ENCODE results near the gene NAA25.
"Not testable (repeated sequence)": the region's sequence is repeated elsewhere in the genome, so short reads cannot be mapped to it uniquely, and the experiment has no call there.

Gene NAA25

GRCh38 chr12:112007945-112008344, 100.6 kb downstream of the NAA25 start:
- DNase-seq: no peak

GRCh38 chr12:112005419-112006395, 102.9 kb downstream of the NAA25 start:
- no peak for DNase-seq

GRCh38 chr12:112004041-112004440, 104.5 kb downstream of the NAA25 start:
- DNase-seq: no peak

GRCh38 chr12:112001576-112001975, 107.0 kb downstream of the NAA25 start:
- no peak for DNase-seq

DNA sequence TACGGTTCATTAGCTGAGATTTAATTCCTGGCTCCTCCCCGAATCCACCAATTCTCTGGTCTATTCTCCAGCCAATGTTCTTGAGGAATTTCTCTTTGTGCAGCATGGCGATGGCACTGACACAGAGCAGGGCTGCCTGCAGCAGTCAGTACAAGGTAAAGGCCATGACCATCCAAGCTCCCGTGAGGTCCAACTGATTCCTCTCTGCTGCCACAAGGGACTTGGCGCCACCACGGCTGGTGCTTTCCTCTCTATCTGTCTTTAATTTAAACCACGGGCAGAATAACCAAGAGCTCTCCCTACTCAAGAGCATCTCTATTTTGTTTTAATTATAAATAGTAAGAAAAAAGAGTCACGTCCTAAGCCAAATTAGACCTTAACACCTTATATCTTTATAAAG, 107.8 kb downstream of the NAA25 start:
- DNase-seq: no peak

DNA sequence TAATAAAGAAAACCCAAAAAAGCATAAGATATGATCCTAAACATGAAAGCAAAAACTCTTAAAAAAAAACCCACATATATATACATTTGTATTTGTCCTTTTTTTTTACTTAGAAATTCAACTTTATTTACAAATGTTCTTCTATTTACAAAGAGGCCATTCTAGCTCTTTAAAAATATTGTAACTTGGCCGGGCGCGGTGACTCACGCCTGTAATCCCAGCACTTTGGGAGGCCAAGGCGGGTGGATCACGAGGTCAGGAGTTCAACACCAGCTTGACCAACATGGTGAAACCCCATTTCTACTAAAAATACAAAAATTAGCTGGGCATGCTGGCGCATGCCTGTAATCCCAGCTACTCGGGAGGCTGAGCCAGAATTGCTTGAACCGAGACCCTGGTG, 109.5 kb downstream of the NAA25 start:
- DNase-seq: not testable (repeated sequence)

DNA sequence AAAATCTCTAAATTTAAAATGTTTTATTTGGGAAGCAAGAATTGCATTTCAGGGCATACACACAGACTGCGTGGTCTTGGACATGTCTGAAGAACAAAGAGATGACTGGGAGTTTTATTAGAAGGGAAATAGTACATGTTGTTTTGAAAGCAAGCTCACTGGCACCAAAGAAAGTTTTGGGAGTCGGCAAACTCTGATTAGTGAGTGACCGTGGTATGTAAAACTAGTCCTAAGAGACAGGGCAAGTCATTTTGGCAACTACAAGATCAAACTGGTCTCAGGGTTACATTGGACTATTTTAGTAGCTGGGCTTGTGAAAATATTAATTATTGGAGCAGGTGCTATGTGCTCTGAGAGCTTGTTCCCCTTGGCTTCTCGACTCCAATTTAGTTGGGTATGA, 110.6 kb downstream of the NAA25 start:
- no peak for DNase-seq

DNA sequence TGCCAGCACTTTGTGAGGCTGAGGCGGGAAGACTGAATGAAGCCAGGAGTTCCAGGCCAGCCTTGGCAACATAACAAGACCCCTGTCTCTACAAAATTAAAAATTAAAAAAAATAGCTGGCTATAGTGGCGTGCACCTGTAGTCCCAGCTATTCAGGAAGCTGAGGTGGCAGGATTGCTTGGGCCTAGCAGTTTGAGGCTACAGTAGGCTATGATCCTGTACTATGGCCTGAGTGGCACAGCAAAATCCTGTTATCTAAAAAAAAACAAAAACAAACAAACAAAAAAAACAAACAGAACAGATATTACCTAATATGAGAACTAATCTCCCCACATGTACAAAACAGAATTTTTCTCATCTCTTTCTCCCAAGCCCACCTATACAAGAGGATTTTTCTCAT, 111.3 kb downstream of the NAA25 start:
- no peak for DNase-seq

DNA sequence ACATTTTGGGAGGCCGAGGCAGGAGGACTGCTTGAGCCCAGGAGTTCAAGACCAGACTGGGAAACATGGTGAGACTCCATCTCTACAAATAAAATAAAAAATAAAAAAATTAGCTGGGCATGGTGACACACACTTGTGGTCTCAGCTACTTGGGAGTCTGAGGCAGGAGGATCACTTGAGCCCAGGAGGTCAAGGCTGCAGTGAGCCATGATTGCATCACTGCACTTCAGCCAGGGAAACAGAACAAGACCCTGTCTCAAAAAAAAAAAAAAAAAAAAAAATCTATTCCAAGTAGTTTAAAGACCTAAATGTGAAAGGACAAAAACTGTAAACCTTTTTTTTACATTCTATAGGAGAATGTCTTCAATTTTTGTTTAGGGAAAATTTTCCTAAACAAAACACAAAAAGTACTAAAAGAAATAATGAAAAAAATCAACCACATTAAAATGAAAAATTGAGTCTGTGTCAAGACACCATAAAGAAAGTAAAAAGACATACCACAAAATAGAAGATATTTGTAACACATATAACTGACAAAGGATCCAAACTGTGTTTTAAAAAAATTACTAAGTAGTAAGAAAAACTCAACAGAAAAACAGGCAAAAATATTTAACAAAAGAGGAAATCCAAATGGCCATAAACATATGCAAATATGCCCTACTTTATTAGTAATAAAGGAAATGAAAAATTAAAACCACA, 112.7 kb downstream of the NAA25 start:
- DNase-seq: no peak

DNA sequence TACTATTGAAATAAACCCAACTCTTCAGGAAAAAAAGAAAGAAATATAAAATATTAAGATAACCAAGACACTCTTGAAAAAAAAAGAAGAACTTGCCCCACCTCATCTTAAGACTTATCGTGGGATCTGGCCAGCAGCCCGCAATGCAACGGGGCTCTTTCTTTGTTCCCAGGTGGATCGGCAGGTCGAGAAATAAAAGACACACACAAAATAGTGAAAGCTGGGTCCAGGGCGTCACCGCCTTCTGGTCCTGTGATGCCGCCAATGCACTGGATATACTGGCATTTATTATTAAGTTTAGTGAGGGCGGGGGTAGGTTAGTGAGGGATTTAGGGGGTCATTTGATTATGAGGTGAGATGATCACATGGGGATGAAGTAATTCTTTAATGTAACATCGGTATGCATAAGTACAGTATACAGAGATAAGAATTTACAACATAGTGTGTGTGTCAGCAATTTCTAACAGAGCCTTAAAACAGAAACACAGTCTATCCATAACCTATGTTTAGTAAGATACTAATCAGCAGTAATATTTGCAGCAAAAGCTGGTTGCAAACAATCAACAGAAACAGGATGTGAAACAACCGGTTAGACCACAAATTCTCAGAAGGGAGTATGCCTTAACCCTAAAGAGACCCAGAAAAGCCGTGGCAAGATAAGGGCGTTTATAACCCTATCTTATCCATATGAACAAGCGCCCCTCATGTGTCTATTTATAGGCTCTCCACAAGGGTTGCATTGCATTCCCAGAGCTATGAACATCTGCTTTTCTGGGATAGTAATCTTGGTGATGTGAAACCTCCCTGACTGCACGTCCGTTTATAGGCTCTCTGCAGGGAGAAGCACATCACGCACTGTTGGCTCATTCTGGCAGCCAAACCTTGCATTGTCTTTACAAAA, 114.1 kb downstream of the NAA25 start:
- not testable (repeated sequence) for DNase-seq

DNA sequence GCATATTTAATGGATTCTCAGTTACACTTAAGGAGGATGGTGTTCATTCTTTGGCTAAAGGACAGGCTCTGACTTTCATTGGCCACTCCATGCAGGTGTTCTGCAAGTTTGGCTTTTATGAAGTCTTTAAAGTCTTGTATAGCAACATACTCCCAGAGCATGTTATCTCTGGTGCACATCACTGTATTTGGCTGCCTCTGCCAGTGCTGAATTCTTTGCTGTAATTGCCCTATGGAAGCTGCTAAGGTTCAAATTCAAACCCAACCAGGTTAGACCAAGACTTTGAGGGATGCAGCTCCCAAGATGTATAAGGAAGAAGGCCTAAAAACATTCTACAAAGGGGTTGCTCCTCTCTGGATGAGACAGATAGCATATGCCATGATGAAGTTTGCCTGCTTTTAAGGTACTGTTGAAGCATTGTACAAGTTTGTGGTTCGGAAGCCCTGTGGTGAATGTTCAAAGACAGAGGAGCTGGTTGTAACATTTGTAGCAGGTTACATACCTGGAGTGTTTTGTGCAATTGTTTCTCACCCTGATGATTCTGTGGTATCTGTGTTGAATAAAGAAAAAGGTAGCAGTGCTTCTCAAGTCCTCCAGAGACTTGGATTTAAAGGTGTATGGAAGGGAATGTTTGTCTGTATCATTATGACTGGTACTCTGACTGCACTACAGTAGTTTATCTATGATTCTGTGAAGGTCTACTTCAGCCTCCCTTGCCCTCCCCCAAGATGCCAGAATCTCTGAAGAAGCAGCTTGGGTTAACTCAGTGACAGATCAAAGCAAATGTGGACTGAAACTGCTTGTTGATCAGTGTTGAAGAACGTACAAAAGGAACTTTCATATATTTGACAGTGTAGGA, 115.1 kb downstream of the NAA25 start:
- DNase-seq: no peak

DNA sequence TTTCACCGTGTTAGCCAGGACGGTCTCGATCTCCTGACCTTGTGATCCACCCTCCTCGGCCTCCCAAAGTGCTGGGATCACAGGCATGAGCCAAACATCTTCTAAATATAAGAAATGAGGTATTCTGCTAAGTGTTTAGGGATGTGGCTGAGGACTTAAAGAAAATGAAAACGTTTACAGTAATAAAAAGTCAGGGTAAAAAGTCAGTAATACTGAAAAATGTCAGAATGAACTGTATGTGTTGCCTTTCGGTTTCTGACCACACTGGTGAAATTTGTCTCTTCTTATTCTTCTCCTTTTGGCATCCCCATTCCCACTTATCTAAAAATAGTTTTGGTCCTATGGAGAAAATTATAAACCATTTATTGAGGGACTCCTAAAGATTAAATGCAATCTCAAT, 116.1 kb downstream of the NAA25 start:
- no peak for DNase-seq

DNA sequence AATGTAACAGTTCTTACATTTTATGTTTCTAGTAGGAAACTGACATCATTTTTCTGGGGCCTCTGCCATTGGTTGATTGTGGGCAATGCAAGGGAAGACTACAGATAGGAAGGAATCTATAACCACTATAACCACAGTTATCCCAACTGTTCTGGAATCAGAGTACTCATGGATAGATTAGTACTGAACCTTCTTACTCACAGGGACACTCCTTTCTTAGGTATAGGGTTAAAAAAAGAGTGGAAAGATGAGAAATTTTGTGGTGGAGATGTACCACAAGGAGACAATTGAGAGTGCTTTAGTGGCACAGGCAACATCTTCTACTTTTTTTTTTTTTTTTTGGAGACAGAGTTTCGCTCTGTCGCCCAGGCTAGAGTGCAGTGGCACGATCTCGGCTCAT, 116.6 kb downstream of the NAA25 start:
- DNase-seq: no peak

GRCh38 chr12:111991535-111991934, 117.0 kb downstream of the NAA25 start:
- DNase-seq: no peak

GRCh38 chr12:111984820-111985219, 123.8 kb downstream of the NAA25 start:
- no peak for DNase-seq

- no peak for DNase-seq
Measured at GRCh38 chr12:111981987-111982386, 126.6 kb downstream of the NAA25 start.

GRCh38 chr12:111980598-111980997, 128.0 kb downstream of the NAA25 start:
- no peak for DNase-seq

DNA sequence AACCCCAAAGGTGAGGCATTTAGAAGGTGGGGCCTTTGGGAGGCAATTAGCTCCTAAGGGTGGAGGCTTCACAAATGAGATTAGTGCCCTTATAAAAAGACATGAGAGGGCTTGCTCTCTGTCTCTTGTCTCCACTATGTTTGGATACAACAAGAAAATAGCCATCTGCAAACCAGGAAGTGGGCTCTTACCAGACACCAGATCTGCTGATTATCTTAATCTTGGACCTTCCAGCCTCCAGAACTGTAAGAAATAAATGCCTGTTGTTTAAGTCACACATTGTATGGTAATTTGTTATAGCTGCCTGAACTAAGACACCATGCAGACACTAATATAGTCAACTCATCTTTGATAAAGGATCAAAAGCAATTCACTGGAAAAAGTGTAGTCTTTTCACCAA, 130.0 kb downstream of the NAA25 start:
- DNase-seq: no peak

DNA sequence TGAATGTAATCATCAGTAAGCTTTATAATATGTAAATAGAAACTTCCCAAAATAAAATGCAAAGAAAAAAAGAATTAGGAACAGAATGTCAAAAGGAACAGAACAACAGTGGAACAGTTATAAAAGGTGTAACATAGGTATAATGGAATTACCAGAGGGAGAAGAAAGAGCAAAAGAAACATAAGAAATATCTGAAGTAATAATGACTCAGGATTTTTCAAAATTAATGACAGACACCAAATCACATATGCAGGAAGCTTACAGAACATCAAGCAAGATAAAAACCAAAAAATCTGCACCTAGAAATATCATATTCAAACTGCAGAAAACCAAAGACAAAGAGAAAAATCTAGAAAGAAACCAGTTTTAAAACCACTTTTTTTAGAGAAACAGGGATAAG, 131.7 kb downstream of the NAA25 start:
- DNase-seq: no peak

Measured in DMS79 (cell line).